Activated naive CD4-positive, alpha-beta T cell treated with anti-CD3 and anti-CD28 coated beads, Interleukin-2, amount 50 U/mL, for 24 hours (primary cell): ENCODE data around the gene ASB1.

Source experiments
- H3K27ac Mint-ChIP-seq: one replicate; pipeline ENCODE4 v1.8.0; 2021; ENCODE audit warnings: mild to moderate bottlenecking, mixed read lengths
- H3K27me3 Mint-ChIP-seq: one replicate; pipeline ENCODE4 v1.8.0; 2021; ENCODE audit warnings: mixed read lengths
- H3K36me3 Mint-ChIP-seq: one replicate; pipeline ENCODE4 v1.8.0; 2021; ENCODE audit warnings: mixed read lengths
- H3K4me1 Mint-ChIP-seq: one replicate; pipeline ENCODE4 v1.8.0; 2021; ENCODE audit warnings: mixed read lengths
- H3K4me3 Mint-ChIP-seq: one replicate; pipeline ENCODE4 v1.8.0; 2021; ENCODE audit warnings: mild to moderate bottlenecking, mixed read lengths
- H3K9me3 Mint-ChIP-seq: one replicate; pipeline ENCODE4 v1.8.0; 2021; ENCODE audit warnings: mixed read lengths

ASB1 gene

DNA sequence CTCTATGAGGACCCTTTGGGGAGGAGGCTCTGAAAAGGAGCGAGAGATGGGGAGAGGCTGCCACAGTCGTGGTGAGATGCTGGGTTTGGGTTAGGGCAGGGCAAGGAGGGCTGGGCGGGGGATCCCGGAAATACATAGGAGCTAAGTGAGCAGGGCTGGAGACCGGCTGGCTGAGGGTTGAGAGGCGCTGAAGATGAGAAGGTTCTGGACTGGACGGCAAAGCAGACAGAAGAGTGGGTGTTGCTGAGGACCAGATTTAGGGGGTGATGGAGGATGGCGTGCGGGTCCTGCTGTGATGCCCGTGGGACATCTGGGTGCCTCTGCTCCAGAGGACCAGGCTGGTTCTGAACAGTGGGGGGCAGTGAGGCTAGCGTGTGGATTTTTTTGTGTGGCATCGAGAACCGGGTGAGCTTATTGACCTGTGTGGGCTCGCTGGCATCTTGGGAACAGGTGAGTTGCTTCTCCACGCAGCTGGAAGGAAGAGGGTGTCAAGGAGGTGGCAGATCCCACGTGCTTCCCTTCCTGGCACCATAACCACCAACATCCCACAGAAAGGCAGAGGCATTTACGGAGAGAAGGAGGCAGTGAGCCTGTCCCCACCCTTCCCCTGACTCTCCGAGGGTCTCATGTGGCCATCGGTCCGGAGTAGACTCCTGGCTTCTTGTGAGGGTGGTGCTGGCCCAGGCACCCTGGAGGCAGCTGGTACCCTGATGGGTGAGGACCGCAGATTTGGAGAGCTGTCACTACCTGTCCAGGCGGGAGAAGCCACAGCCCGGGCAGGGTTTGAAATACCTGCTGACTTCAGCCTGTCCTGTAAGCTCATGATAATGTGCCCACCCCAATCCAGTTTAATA lies 70.3 kb downstream of the ASB1 start:
- Mint-ChIP-seq H3K4me1 (peaks cover 28% of the 10 kb centered on the region), H3K4me3 (no peak overlapping the region), H3K27me3 (no peaks in the 10 kb centered on the region), H3K27ac (no peak overlapping the region), H3K36me3 (no peaks in the 10 kb centered on the region), H3K9me3 (no peaks in the 10 kb centered on the region)

DNA sequence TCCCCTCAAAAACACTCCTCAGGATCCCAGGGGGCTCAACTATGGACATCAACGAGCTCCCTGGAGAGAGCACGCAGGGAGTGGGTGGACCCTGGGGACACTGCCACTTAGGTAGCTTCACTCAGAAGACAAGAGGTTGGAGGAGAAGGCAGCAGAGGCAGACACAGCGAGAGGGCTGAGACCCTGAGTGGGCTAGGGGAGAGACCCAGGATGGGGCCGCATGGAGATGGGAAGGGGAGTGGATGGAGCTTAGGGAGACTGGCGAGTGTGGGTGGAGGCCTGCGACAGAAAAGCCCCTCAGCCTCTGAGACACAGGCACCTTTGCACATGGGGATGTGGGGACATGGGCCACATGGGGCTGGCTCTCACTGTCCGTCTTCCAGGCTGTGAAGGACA lies 70.9 kb downstream of the ASB1 start:
- Mint-ChIP-seq H3K27ac (no peak overlapping the region), H3K36me3 (no peaks in the 10 kb centered on the region), H3K27me3 (no peaks in the 10 kb centered on the region), H3K4me3 (no peak overlapping the region), H3K4me1 (peaks cover 26% of the 10 kb centered on the region), H3K9me3 (no peaks in the 10 kb centered on the region)

DNA sequence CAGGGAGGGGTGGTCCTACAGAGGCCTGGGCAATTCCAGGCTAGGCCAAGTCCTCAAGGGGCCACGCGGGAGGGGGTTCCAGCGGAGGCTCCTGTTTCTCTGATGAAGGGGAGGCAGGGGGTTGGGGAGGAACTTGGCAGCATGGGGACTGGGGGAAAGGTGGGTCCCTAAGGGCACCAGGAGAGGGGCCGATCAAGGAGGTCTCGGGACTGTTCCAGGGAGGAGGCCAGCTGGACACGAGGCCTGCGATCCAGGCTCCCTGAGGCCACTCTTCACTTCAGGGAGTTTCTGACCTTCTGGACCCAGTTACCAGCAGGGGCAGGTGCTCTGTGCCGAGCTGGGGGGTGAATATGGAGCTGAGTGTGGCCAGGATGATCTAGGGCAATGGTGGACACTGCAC lies 71.5 kb downstream of the ASB1 start:
- Mint-ChIP-seq H3K9me3 (no peaks in the 10 kb centered on the region), H3K4me1 (peaks cover 21% of the 10 kb centered on the region), H3K27me3 (no peaks in the 10 kb centered on the region), H3K4me3 (no peak overlapping the region), H3K36me3 (no peaks in the 10 kb centered on the region), H3K27ac (no peak overlapping the region)

DNA sequence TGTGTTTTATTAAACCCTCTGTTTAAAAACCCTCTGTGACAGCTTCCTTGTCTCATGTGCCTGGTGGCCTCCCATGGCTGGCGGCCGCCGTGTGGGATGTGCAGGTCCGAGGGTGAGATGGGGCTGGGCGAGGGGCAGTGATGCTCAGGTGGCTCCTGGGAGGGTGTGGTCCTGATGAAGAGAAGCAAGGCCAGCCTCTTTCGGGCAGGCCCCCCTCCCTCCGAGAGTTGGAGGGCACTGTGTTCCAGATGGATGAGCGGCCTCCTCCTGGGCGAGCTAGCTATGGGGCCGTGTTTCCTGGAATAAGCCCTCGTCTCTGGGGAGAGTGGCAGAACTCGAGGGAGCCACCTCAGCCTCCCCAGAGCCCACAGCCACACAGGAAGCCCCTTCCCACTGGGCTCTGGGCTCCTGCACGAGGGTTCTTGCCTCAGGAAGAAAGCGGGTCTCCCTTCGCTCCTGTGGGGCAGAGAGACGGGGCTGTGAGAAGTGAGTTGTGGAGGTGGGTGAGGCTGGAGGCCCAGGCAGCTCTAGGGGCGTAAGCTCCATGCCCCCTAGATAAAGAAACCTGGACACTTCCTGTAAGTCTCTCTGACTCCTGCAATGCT lies 72.1 kb downstream of the ASB1 start:
- no peak overlapping the region for H3K4me3 Mint-ChIP-seq
- H3K27me3 Mint-ChIP-seq: no peaks in the 10 kb centered on the region
- H3K9me3 Mint-ChIP-seq: no peaks in the 10 kb centered on the region
- peaks cover 15% of the 10 kb centered on the region for H3K4me1 Mint-ChIP-seq
- H3K27ac Mint-ChIP-seq: no peak overlapping the region
- H3K36me3 Mint-ChIP-seq: no peaks in the 10 kb centered on the region

DNA sequence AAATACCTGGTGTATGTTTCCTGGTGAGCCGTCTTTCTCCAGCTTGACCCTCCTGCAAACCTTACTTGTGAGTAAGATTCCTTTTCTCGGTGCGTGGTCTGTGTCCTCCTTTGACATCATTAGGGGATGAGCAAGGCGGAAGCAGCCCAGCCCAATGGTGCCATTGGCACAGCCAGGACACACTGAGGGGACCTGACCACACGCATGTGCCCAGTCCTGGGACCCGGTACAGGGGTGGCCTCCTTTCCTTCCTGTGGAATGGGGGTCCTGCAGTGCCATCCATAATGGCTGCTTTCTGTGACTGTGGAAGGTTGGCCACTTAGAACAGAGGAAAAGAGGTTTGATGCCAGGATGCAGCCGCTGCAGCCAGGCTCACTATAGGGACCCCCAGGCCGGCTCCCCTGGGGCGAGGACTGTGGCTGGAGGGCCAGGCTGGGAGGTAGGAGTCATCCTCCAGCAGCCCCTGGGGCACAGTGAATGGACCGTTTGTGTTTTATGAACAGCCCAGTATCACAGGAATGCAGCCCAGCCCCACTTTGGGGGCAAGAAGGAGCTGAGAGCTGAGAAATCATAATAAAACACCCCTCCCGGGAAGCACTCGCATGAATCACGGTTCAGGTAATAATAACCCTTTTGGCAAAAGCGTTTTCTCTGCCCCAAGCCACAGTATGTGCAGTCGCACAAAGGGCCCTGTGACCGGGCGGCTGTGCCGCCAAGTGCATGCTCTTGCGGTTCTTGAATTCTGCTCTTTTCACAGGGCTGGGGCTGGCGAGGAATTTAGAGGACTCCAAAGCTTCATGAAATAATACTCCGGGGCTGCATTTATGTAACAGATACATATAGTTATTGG lies 73.2 kb downstream of the ASB1 start:
- Mint-ChIP-seq H3K4me3 (no peak overlapping the region), H3K4me1 (peaks cover 4% of the 10 kb centered on the region), H3K36me3 (no peaks in the 10 kb centered on the region), H3K9me3 (no peaks in the 10 kb centered on the region), H3K27ac (no peak overlapping the region), H3K27me3 (no peaks in the 10 kb centered on the region)

DNA sequence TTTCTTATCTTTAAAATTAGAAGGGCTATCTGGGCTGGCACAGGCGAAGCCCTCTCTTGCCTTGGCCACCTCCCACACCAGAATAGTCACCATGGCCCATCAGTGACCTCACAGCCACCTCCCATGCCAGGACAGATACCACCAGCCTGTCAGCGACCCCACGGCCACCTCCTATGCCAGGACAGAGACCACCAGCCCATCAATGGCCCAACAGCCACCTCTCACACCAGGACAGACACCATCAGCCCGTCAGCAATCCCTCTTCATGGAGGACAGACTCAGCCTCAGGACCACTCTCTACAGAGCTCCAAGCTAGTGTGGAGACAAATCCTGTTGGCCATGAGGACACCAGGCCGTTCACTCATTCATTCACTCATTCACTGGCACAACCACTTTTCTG lies 74.6 kb downstream of the ASB1 start:
- Mint-ChIP-seq H3K9me3 (no peaks in the 10 kb centered on the region), H3K4me1 (no peaks in the 10 kb centered on the region), H3K27me3 (no peaks in the 10 kb centered on the region), H3K27ac (no peak overlapping the region), H3K4me3 (no peak overlapping the region), H3K36me3 (no peaks in the 10 kb centered on the region)
